OCI-LY3 (cell line): ENCODE results near the gene RAD51B.

Experiments
- H2AFZ ChIP-seq: fragments of 200-600, 300-600 bp; shearing (Covaris generic); 2 replicates; pipeline ENCODE4 v1.6.0; 2014; ENCODE audit warnings: antibody characterized with exemption, low read depth, low read length
- H3K27ac ChIP-seq: fragments of 200-600, 300-600 bp; sonication (generic); 2 replicates; pipeline ENCODE4 v1.5.1; 2014; ENCODE audit warnings: mild to moderate bottlenecking, low read length, moderate library complexity, mixed read lengths
- H3K27me3 ChIP-seq: fragments of 200-600, 300-600 bp; sonication (generic); 2 replicates; pipeline ENCODE4 v1.6.1; 2014; ENCODE audit warnings: low read depth, low read length, mixed read lengths
- H3K36me3 ChIP-seq: fragments of 200-600, 300-600 bp; sonication (generic); replicated peaks from 2 replicates; pipeline ENCODE3; 2014; ENCODE audit warnings: low read depth, low read length, mixed read lengths
- H3K4me1 ChIP-seq: fragments of 300-600, 200-600 bp; sonication (generic); 2 replicates; pipeline ENCODE4 v1.6.1; 2014; ENCODE audit warnings: low read length, mixed read lengths
- H3K4me2 ChIP-seq: fragments of 200-600, 300-600 bp; sonication (generic); 2 replicates; pipeline ENCODE4 v1.6.1; 2014; ENCODE audit warnings: low read length, mixed read lengths
- H3K4me3 ChIP-seq: fragments of 300-600, 200-600 bp; sonication (generic); 2 replicates; pipeline ENCODE4 v1.5.1; 2014; ENCODE audit warnings: antibody characterized with exemption, mild to moderate bottlenecking, low read length, moderate library complexity
- H3K79me2 ChIP-seq: fragments of 300-600, 200-600 bp; shearing (Covaris generic); 2 replicates; pipeline ENCODE4 v1.6.1; 2014; ENCODE audit warnings: mild to moderate bottlenecking, low read length, mixed read lengths
- H3K9ac ChIP-seq: fragments of 300-600, 200-600 bp; shearing (Covaris generic); 2 replicates; pipeline ENCODE4 v1.6.0; 2014; ENCODE audit warnings: mild to moderate bottlenecking, low read length, moderate library complexity
- H3K9me3 ChIP-seq: fragments of 200-600, 300-600 bp; shearing (Covaris generic); 2 replicates; pipeline ENCODE4 v1.6.1; 2014; ENCODE audit warnings: low read length, mixed read lengths; ENCODE audit not compliant: insufficient read depth
- H4K20me1 ChIP-seq: fragments of 200-600, 300-600 bp; sonication (generic); 2 replicates; pipeline ENCODE4 v1.6.1; 2016; ENCODE audit warnings: low read length, mixed read lengths; ENCODE audit not compliant: insufficient read depth
- CTCF ChIP-seq: fragments of 200-600, 300-600 bp; sonication (generic); IDR thresholded peaks from 2 replicates; pipeline ENCODE4 v1.5.1; 2014; ENCODE audit warnings: antibody characterized with exemption, low read length, low read depth
- EZH2phosphoT487 ChIP-seq: fragments of 200-600 bp; shearing (Covaris generic); IDR thresholded peaks from 2 replicates; pipeline ENCODE4 v1.6.1; 2018; ENCODE audit warnings: antibody characterized with exemption, mixed run types, low read depth

The RAD51B gene

GRCh38 chr14:68214431-68214830 lies 394.9 kb downstream of the RAD51B start:
- TF ChIP-seq CTCF (no peak), EZH2phosphoT487 (no peak)
- Histone ChIP-seq H3K36me3 (peaks cover 3% of the 10 kb centered on the region), H3K79me2 (no peaks in the 10 kb centered on the region), H3K9me3 (no peaks in the 10 kb centered on the region), H3K9ac (no peak overlapping the region), H3K27ac (no peak overlapping the region), H3K4me2 (no peak overlapping the region), H2AFZ (no peak overlapping the region), H3K4me3 (no peak overlapping the region), H3K4me1 (peaks cover 46% of the 10 kb centered on the region), H3K27me3 (no peaks in the 10 kb centered on the region), H4K20me1 (peaks cover 9% of the 10 kb centered on the region; the same call in 1 of the 2 replicates)

GRCh38 chr14:68215629-68216028 lies 396.1 kb downstream of the RAD51B start:
- H3K4me3 ChIP-seq, result peak overlapping the region; percentile 19; the same call in 1 of the 2 replicates
- peaks cover 5% of the 10 kb centered on the region; the same call in 1 of the 2 replicates for H4K20me1 ChIP-seq
- no peaks in the 10 kb centered on the region for H3K79me2 ChIP-seq
- no peak for TF ChIP-seq CTCF
- H3K9ac ChIP-seq, result no peak overlapping the region
- H3K36me3 ChIP-seq, result peaks cover 3% of the 10 kb centered on the region
- H3K9me3 ChIP-seq, result no peaks in the 10 kb centered on the region
- no peak overlapping the region for H2AFZ ChIP-seq
- H3K4me1 ChIP-seq, result peaks cover 36% of the 10 kb centered on the region
- H3K27me3 ChIP-seq, result no peaks in the 10 kb centered on the region
- peak overlapping the region; percentile 59 for H3K4me2 ChIP-seq
- no peak overlapping the region for H3K27ac ChIP-seq

- H3K79me2 ChIP-seq, result no peaks in the 10 kb centered on the region
- TF ChIP-seq CTCF (no peak), EZH2phosphoT487 (no peak)
- H3K9me3 ChIP-seq, result no peaks in the 10 kb centered on the region
- peaks cover 3% of the 10 kb centered on the region for H3K36me3 ChIP-seq
- peaks cover 5% of the 10 kb centered on the region; the same call in 1 of the 2 replicates for H4K20me1 ChIP-seq
- H3K4me3 ChIP-seq, result no peak overlapping the region
- H3K4me1 ChIP-seq, result peaks cover 34% of the 10 kb centered on the region
- H3K4me2 ChIP-seq, result peak overlapping the region; percentile 59
- no peaks in the 10 kb centered on the region for H3K27me3 ChIP-seq
- no peak overlapping the region for H3K9ac ChIP-seq
- no peak overlapping the region for H3K27ac ChIP-seq
- no peak overlapping the region for H2AFZ ChIP-seq
Measured at GRCh38 chr14:68216079-68216478, 396.5 kb downstream of the RAD51B start.

GRCh38 chr14:68216957-68217356 lies 397.4 kb downstream of the RAD51B start:
- Histone ChIP-seq H3K27ac (no peak overlapping the region), H3K79me2 (no peaks in the 10 kb centered on the region)

More at GRCh38 chr14:68216957-68217356, 397.4 kb downstream of the RAD51B start:
- Histone ChIP-seq H3K4me3 (no peak overlapping the region), H3K4me1 (peaks cover 25% of the 10 kb centered on the region), H2AFZ (no peak overlapping the region), H3K9me3 (no peaks in the 10 kb centered on the region), H3K9ac (no peak overlapping the region), H3K36me3 (peaks cover 3% of the 10 kb centered on the region), H3K4me2 (no peak overlapping the region), H3K27me3 (no peaks in the 10 kb centered on the region), H4K20me1 (no peaks in the 10 kb centered on the region)
- TF ChIP-seq CTCF (no peak), EZH2phosphoT487 (no peak)
